ENCODE measurements around the gene RXRB.

GRCh38 chr6:33165581-33166258 lies 34.7 kb downstream of the RXRB start:
- TF ChIP-seq POLR2AphosphoS5 (IDR thresholded peaks at IDR 0.05; ENCODE audit: low read depth) (no peak), CTCF (IDR thresholded peaks at IDR 0.05; ENCODE audit: insufficient read depth, low read length) (no peak)

Measured in HL-60 (cell line).